CD4-positive, alpha-beta T cell (primary cell): Measurements from ENCODE around the gene SFMBT1. TPM values are rescaled to one million over a fixed set of nuclear protein-coding genes. Genes with fewer than 3 reads are reported as not detected.

Experiments used
- ATAC-seq: fragments of 200-7000 bp; cut with Tn5 transposase; one replicate; pipeline ENCODE4 v1.10.0; 2022; ENCODE audit warnings: mild to moderate bottlenecking; ENCODE audit not compliant: poor library complexity
- CTCF ChIA-PET: fragments of 350-600 bp; sonication (Branson Sonifier 250); formaldehyde crosslinking; loops from one replicate; lab custom pipeline; 2021; ENCODE audit warnings: antibody characterized with exemption, inconsistent platforms; lab: Charles Lee
- POLR2A ChIA-PET: fragments of 350-600 bp; sonication (Branson Sonifier 250); formaldehyde crosslinking; loops from one replicate; lab custom pipeline; 2021; ENCODE audit warnings: antibody characterized with exemption, inconsistent platforms; lab: Charles Lee
- DNase-seq, 14 experiments: peaks; one replicate each; pipeline ENCODE4 v3.0.0-alpha.2; 2013 to 2020; ENCODE audit warnings: mixed read lengths in 2 of 14
- H3K27ac ChIP-seq, 2 donors: one replicate each; pipeline versions ENCODE4 v1.5.1 to v1.7.0; 2013; ENCODE audit warnings: low read length in 2 of 2, low read depth in 1 of 2, mild to moderate bottlenecking in 1 of 2
- H3K27me3 ChIP-seq, 2 experiments: 1 replicate in 1 of 2; 2 replicates in 1 of 2; pipeline versions ENCODE4 v1.6.1 to v1.7.0; 2013; ENCODE audit warnings: low read length in 2 of 2, control low read depth in 1 of 2, mild to moderate bottlenecking in 1 of 2, moderate library complexity in 1 of 2; ENCODE audit not compliant: insufficient read depth in 2 of 2, control insufficient read depth in 1 of 2
- H3K36me3 ChIP-seq: one replicate; pipeline ENCODE4 v1.6.1; 2013; ENCODE audit warnings: low read length, control low read depth; ENCODE audit not compliant: insufficient read depth
- H3K4me1 ChIP-seq: one replicate; pipeline ENCODE4 v1.6.1; 2013; ENCODE audit warnings: low read length, control low read depth; ENCODE audit not compliant: insufficient read depth
- H3K4me3 ChIP-seq: one replicate; pipeline ENCODE4 v1.5.1; 2013; ENCODE audit warnings: mild to moderate bottlenecking, low read length, moderate library complexity
- H3K9me3 ChIP-seq, 2 experiments: 1 replicate in 1 of 2; 2 replicates in 1 of 2; pipeline versions ENCODE4 v1.6.1 to v1.7.0; 2013; ENCODE audit warnings: low read length in 2 of 2, mild to moderate bottlenecking in 2 of 2, control low read depth in 1 of 2, moderate library complexity in 1 of 2; ENCODE audit not compliant: control insufficient read depth in 1 of 2, insufficient read depth in 1 of 2
- H3K27ac Mint-ChIP-seq: one replicate; pipeline ENCODE4 v1.8.0; 2020; ENCODE audit warnings: mixed read lengths
- H3K27me3 Mint-ChIP-seq: one replicate; pipeline ENCODE4 v1.8.0; 2021; ENCODE audit warnings: mixed read lengths
- H3K36me3 Mint-ChIP-seq: one replicate; pipeline ENCODE4 v1.8.0; 2021; ENCODE audit warnings: low read depth, mixed read lengths
- H3K4me1 Mint-ChIP-seq: one replicate; pipeline ENCODE4 v1.8.0; 2021; ENCODE audit warnings: low read depth, mixed read lengths
- H3K4me3 Mint-ChIP-seq: one replicate; pipeline ENCODE4 v1.8.0; 2020; ENCODE audit warnings: mild to moderate bottlenecking, mixed read lengths
- H3K9me3 Mint-ChIP-seq: one replicate; pipeline ENCODE4 v1.8.0; 2020; ENCODE audit warnings: mixed read lengths
- intact Hi-C, 2 experiments: fragments of 100-400 bp; cut with DNase I in 1 of 2; cut with micrococcal nuclease in 1 of 2; formaldehyde crosslinking; loops; one replicate each; pipeline versions ENCODE4 v1.15.1 to v1.9.0; 2023 to 2025; cut with DNase I, micrococcal nuclease
- total RNA-seq, 174 experiments: library from RNA in 2 of 174; stranded (reverse) in 2 of 174; gene quantifications; one replicate each; pipeline ENCODE4 v1.2.3 and lab custom pipeline; 2021 to 2026
- TF ChIP-seq, protein P1 (sequence below): fragments of 200-600 bp; IDR thresholded peaks from one replicate; pipeline ENCODE4 v1.8.0; 2022; ENCODE audit warnings: antibody characterized with exemption, mild to moderate bottlenecking

SFMBT1 gene
- total RNA-seq, 2 experiments from 2014 or later, result 54.3 to 55.9 TPM

DNA sequence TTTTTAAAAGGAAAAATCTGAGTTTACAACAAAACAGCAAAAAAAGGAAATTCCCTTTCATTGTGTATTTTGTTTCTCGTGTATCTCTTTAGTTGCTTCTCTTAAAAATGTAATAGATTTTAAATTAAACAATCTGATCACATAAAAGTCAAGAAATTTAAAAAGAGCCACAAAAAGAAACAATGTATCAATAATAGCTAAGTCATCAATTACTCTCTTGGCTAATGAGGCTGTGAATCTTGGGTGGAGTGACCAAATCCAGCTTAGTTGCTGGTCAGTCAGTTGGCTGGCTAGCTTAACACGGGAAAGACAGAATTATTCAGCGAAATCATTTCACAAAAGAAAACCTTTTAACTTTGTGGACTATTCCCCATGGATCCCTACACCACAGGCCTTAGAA lies 3.2 kb downstream of the SFMBT1 start:
- DNase-seq (no peak), ATAC-seq (no peak)
- Histone ChIP-seq H3K4me3 (no peak overlapping the region), H3K4me1 (peaks cover 49% of the 10 kb centered on the region), H3K27ac (no peak overlapping the region), H3K9me3 (no peaks in the 10 kb centered on the region), H3K36me3 (no peaks in the 10 kb centered on the region), H3K27me3 (no peaks in the 10 kb centered on the region)
- peaks cover 3% of the 10 kb centered on the region for H3K27me3 Mint-ChIP-seq
- intact Hi-C loops, result loop anchor here in 1 of 2 experiments (5.0 kb wide), 1 partner anchor 145 kb away; the partner anchor contains the start of gene STIMATE
- H3K4me1 Mint-ChIP-seq, result peaks cover 78% of the 10 kb centered on the region
- TF ChIP-seq, protein P1, sequence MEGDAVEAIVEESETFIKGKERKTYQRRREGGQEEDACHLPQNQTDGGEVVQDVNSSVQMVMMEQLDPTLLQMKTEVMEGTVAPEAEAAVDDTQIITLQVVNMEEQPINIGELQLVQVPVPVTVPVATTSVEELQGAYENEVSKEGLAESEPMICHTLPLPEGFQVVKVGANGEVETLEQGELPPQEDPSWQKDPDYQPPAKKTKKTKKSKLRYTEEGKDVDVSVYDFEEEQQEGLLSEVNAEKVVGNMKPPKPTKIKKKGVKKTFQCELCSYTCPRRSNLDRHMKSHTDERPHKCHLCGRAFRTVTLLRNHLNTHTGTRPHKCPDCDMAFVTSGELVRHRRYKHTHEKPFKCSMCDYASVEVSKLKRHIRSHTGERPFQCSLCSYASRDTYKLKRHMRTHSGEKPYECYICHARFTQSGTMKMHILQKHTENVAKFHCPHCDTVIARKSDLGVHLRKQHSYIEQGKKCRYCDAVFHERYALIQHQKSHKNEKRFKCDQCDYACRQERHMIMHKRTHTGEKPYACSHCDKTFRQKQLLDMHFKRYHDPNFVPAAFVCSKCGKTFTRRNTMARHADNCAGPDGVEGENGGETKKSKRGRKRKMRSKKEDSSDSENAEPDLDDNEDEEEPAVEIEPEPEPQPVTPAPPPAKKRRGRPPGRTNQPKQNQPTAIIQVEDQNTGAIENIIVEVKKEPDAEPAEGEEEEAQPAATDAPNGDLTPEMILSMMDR, result no peak
- peak overlapping the region; percentile 99 for H3K27ac Mint-ChIP-seq
- no peaks in the 10 kb centered on the region for H3K9me3 Mint-ChIP-seq
- H3K4me3 Mint-ChIP-seq, result peak overlapping the region; percentile 95
- ChIA-PET POLR2A (interaction anchor here (1.1 to 5.6 kb wide), 3 partner anchors 9 to 57 kb away, joined by 3 to 129 read pairs (median 63); no protein-coding TSS in a partner anchor), CTCF (interaction anchor here (1.3 kb wide), 1 partner anchor 13 kb away, joined by 4 read pairs; no protein-coding TSS in a partner anchor)
- peaks cover 13% of the 10 kb centered on the region for H3K36me3 Mint-ChIP-seq

DNA sequence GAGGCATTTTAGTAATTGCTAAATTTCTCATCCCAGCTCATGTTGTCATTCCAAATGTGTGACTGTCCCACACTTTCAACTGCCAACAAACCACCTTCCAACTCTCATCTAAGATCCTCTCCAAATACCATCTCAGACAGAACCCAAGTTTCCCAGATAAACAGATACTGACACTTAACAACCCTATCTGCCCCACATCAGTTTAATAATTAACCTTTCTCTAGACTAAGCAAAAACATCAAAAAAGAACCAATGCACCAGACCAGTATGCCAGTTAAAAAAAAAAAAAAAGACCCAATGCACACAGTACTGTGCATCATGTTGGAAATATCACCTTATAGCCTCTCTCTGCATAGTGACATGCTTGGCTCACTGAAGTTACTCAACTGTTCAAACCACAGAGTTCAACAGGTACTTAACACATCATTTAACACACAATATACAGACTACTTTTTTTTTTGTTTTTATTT lies 5.5 kb downstream of the SFMBT1 start:
- H3K36me3 Mint-ChIP-seq, result peaks cover 17% of the 10 kb centered on the region
- ChIA-PET POLR2A (no interaction called here), CTCF (no interaction called here)
- peak overlapping the region; percentile 31 for H3K4me3 Mint-ChIP-seq
- no peaks in the 10 kb centered on the region for H3K9me3 Mint-ChIP-seq
- H3K27ac ChIP-seq, result no peak overlapping the region
- peaks cover 60% of the 10 kb centered on the region for H3K4me1 ChIP-seq
- peak overlapping the region; percentile 50 for H3K27ac Mint-ChIP-seq
- no peak overlapping the region for H3K4me3 ChIP-seq
- H3K4me1 Mint-ChIP-seq, result peaks cover 87% of the 10 kb centered on the region
- ATAC-seq (no peak), DNase-seq (no peak)
- TF ChIP-seq, protein P1, result no peak
- intact Hi-C loops, result loop anchor here in 1 of 2 experiments (5.0 kb wide), 1 partner anchor 143 kb away; the partner anchor contains the start of gene STIMATE
- H3K9me3 ChIP-seq, result no peaks in the 10 kb centered on the region
- no peaks in the 10 kb centered on the region for H3K27me3 ChIP-seq
- H3K36me3 ChIP-seq, result no peaks in the 10 kb centered on the region
- peaks cover 3% of the 10 kb centered on the region for H3K27me3 Mint-ChIP-seq

DNA sequence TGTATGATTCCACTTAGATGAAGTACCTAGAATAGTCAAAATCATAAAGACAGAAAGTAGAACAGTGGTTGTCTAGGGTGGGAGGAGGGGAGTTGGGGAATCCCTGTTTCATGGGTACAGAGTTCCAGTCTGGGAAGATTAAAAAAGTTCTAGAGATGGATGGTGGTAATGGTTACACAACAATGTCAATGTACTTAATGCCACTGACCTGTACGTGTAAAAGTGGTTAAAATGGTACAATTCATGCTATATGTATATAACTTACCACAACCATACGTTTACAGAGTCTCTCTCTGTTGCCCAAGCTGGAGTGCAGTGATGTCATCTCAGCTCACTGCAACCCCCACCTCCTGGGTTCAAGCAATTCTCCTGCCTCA lies 6.5 kb downstream of the SFMBT1 start:
- ATAC-seq (no peak), DNase-seq (no peak)
- H3K27me3 ChIP-seq, result no peaks in the 10 kb centered on the region
- no peak overlapping the region for H3K4me3 ChIP-seq
- TF ChIP-seq, protein P1, result no peak
- Mint-ChIP-seq H3K9me3 (no peaks in the 10 kb centered on the region), H3K4me1 (peaks cover 89% of the 10 kb centered on the region), H3K27me3 (no peaks in the 10 kb centered on the region), H3K27ac (peak overlapping the region; percentile 66), H3K4me3 (no peak overlapping the region), H3K36me3 (peaks cover 11% of the 10 kb centered on the region)
- ChIA-PET POLR2A (no interaction called here), CTCF (no interaction called here)
- H3K9me3 ChIP-seq, result no peaks in the 10 kb centered on the region
- intact Hi-C loops, result loop anchor here in 1 of 2 experiments (10.0 kb wide), 1 partner anchor 1505 kb away; the partner anchor contains the start of gene RAD54L2
- no peak overlapping the region for H3K27ac ChIP-seq
- H3K36me3 ChIP-seq, result no peaks in the 10 kb centered on the region
- H3K4me1 ChIP-seq, result peaks cover 69% of the 10 kb centered on the region
